NCI-H1417 treated with DMSO at 0.1 percent for 48 hours (cell line): ENCODE results near the gene LAIR1.
"Not testable (repeated sequence)": the region's sequence is repeated elsewhere in the genome, so short reads cannot be mapped to it uniquely, and the experiment has no call there.

Source experiments
- DNase-seq: peaks from one replicate; lab custom pipeline; 2025; lab: John Stamatoyannopoulos, UW

LAIR1 gene

DNA sequence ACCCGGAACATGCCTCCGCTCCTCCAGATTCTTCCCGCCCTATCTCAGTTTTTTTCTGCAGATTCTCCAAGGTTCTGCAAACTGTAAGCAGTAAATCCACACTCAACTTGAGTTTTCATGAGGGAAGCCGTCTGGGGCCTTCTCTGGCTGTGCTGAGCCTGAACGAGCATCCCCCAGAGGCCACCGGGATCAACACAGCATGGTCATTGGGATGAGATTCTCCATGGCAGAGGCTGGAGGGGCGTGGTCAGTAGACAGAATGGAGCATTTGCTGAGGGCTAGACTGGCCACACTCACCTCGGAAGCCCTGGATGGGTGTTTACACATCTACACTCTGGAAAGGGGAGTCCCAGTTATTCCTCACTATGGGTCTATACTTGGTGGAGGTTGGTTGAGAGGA lies 23.4 kb downstream of the LAIR1 start:
- no peak for DNase-seq

DNA sequence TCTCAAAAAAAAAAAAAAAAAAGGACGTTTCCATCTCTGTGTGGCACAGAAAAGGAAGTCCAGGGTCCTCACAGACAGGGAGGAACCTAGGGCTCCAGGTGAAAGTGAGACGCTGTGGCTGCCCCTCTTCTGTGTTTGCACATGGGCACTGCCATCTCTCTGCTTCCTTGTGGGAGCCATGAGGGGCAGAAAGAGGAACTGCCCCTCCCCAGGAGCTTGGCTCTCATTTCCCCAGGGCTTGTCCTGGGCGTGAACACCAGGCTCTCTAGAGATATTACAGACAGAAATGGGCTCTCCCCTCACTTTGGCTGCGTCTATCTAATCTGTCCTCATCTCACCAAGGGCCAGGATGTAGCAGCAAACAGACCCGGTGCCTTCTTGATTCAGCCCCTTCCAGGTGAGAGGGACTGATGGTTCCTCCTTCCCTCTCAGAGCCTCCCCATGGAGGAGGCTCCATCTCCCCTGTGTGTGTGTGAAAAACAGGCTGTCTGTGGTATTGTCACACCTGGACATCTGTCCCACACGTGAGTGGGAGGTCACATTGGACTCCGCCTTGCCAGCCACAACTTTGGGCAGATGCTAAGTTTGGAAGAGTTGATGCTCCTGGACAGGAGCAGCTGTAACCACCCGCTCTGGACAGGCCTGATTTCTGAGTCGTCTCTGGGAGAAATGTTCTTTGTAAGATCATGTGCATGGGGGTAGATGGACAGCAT lies 24.9 kb downstream of the LAIR1 start:
- DNase-seq = no peak

DNA sequence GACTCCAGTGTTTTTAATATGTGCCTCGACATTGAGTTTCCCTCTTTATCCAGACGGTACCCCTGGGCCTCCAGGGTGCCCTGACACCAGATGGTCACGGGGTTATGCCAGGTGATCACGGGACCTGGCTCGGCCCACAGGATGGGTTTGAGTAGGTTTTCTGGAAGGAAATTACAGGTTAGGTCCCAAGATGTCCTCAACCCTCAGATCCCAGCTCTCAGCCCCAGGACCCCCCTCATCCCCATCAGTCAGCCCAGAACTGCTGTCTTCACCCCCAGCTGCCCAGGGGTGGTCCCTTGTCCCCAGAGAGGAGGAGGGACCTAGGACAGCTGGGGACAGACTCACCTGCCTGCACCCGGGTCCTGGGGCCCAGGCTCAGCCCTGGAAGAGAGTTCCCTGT lies 26.2 kb downstream of the LAIR1 start:
- DNase-seq = no peak

DNA sequence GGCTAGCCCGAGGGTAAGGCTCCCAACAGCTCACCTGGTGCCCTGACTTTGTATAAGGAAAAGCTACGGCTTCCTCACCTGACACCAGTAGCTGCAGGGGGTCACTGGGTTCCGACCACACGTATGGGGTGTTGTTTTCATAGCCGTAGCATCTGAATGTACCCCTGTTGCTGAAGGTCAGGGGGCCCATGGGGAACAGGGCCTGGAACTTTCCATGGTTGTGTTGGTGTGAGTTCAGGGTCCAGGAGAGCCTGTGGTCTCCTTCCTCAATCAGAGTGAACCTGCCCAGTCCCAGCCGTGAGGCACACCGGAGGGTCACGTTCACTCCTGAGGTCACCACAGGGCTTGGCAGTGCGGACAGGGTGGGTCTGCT lies 26.9 kb downstream of the LAIR1 start:
- DNase-seq = no peak

DNA sequence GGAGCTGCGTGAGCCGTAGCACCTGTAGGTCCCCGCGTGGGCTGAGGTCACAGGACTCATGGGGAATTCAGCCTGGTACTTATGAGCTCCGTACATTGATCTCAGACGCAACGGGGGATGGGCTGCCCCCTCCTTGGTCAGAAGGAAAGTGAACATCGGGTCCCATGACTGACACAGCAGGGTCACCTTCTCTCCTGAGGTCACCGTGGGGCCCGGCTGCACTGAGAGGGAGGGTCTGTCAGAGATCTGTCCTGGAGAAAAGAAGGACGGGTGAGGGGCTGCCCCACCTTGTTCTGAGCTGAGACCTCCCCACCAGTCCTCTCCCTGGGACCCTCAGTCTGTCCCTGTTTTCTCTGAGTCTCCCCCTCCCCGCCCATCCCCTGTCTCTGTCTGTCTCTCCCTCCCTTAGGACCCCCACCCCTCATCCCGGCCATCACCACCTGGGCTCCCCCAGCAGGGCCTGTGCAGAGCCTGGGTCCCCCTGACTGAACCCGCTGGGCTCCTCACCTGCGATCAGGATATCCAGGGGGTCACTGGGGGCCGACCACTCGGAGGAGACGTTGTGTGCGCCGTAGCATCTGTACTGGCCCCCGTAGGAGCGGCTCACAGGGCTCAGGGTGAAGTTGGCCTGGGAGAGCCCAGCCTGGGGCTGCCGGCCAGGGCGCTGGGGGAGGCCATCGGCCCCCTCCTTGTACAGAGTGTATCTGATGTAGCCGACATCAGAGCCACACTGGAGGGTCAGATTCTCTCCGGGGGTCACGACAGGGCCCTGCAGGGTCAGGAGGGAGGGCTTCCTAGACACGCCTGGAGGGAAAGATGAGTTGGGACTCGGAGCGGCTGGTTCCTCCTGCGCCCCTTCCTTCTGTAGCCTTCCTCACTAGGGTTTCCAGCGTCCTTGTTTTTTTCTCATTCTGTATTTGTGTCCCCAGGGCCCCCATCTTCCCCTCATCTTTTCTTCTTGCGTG lies 27.6 kb downstream of the LAIR1 start:
- DNase-seq = no peak

DNA sequence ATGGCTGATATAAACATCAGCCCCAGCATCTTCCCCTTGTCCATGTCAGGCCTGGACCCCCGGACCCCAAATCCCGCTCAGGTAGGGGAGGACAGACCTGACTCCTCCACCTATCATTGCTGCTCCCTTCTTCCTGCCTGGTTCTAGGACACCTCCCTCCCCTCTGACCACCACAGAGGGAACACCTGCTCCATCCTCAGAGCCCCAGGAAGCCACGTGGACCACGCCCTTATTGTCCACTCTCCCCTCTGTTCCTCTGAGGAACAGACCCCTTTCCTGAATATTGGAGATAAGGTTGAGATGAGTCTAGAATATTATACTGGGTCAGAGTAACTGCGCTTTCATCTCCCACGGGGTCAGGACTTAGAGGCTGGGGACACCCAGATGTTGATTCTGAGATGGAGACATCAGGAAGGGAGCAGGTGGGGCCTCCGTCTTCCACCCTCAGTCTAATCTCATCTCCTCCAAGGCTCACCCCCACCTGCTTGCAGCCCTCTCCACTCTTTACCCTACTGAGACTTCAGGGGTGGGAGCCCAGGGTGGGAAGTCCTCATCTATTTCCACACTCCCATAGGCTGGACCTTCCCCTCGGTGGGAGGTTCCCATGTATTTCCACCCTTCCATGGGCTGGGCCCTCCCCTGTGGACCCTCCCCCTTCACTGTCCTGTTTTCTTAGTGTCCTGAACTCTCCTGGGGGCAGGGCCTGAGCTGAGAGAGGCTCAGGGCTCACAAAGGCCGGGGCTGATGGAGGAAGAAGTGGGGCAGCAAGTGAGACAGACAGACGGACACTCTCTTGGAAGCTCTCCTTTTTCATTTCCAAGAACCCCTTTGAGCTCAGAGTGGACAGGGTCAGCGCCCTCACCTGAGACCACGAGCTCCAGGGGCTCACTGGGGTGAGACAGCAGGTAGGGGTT lies 28.5 kb downstream of the LAIR1 start:
- no peak for DNase-seq

DNA sequence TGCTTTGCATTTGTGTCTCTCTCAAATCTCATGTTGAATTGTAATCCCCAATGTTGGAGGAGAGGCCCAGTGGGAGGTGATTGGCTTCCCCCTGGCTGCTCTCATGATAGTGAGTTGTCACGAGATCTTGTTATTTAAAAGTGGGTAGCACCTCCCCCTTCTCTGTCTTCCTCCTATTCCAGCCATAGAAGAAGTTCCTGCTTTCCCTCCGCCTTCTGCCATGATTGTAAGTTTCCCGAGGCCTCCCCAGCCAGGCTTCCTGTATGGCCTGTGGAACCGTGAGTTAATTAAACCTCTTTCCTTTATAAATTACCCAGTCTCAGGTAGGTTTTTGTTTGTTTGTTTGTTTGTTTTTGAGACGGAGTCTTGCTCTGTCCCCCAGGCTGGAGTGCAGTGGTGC lies 29.6 kb downstream of the LAIR1 start:
- no peak for DNase-seq

DNA sequence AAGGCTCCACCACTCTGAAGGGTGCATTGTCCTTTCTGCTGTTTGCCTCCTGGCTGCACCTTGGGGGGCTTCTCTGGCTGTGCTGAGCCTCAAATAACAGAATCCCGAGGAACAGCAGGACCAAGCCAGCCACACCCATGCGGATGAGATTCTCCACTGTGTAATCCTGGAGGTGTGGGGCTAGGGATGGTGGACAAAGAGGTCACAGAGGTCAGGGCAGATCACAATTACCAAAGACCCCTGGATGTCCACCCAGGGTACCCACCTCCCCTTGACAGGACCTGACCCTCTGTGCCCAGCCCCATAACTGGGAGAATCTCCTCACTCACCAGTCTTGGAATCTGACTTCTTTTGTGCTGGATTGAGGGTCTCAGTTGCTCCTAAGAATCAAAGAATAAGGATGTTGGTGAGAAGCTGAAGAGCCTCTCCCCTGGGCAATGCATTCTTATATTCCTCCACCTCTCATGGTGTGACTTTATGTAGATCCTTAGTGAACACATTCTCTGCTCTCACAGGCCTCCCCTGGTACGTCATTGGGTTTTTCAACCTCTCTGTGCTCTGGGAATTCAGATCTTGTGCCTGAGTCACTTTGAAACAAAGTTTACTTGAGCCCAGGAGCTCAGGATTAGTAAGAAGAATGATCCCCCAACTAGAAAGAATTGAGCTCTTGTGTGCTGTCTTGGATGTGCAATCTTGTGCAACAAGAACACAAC lies 31.0 kb downstream of the LAIR1 start:
- no peak for DNase-seq

DNA sequence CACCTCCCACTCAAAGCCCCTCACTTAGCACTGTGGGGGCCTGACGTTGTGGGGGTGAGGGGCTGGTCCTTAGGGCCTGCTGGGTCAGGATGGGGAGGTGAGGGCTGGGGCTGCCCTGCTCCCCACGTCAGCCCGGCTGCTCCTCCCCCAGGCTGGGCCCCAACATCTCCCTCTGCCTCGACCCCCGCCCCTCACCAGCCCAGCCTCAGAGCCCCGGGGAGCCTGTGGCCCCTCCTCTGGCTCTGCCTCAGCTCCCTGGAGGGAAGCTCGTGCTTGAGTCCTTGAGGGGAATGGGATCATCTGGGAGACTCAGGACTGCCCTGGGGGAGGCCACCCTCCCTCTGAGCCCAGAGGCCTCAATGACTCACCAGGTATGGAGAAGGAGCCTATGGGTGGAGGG lies 32.6 kb downstream of the LAIR1 start:
- DNase-seq = no peak

DNA sequence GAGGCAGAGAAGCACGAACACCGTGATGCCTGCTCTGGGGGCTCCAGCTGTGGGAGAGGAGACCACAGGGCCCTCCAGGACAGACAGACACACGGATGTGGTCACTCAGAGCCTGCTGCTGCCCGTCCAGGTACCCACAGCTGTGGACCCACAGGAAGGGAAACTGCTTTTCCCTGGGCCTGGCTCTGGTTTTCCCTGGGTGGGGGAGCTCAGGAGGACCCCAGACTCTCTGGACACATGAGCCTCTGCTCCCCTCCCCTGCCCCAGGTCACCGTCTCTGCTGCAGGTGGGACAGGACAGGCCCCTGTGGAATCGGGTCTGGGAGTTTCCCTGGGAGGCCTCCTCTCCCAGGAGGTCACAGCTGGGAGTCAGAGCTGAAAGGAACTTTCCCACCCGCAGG lies 33.1 kb downstream of the LAIR1 start:
- DNase-seq = no peak

DNA sequence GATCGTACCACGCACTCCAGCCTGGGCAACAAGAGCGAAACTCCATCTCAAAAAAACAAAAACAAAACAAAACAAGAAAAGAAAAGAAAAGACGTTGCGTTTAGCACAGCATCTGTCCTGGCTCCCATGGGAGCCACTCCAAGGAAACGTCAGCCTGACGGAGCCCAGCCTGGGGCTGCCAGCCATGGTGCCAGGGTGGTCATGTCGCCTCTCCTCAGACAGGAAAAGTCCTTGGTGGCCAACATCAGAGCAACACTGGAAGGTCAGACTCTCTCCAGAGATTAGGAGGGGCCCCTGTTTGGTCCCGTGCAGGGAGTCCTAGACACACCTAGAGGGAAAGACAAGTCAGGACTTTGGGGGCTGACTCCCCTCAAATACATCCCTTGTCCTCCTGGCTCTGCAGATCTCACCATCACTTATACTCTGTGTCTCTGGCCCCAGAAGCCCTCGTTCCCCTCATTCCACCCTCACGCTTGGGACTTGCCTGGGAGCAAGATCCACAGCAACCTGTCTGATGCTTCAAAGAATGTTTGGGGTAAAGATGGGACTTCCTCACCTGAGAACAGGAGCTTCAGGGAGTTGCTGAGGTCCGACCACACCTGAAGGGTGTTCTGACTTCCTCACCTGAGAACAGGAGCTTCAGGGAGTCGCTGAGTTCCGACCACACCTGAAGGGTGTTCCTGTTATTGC lies 35.1 kb downstream of the LAIR1 start:
- DNase-seq = no peak

DNA sequence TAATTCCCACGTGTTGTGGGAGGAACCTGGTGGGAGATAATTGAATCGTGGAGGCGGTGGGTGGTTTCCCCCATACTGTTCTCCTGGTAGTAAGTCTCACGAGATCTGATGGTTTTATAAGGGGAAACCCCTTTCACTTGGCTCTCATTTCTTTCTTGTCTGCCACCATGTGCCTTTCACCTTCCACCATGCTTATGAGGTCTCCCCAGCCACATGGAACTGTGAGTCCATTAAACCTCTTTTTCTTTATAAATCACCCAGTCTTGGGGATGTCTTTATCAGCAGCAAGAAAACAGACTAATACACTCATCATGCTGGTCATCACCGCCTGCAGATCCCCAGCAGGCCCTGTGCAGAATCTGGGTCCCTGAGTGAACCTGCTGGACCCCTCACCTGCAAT lies 36.0 kb downstream of the LAIR1 start:
- DNase-seq = not testable (repeated sequence)

DNA sequence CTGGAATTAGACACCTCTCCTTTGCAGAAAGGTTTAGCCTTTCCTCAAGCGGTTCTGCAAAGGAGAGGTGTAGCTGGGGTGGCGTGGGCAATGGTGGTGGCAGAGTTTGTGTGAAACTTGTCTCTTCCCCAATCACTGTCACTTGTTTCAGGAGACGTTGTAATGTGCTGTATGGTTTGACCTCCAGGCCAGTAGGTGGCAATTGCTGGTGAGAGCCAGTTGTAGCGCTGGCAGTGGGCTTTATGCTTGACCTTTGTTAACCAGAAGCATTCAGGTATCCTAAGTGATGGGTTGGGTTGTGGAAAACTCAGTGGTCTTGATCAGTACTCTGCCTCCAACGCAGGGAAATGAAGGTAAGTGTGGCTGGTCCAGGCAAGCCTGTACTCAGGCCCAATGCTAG lies 39.1 kb downstream of the LAIR1 start:
- no peak for DNase-seq

DNA sequence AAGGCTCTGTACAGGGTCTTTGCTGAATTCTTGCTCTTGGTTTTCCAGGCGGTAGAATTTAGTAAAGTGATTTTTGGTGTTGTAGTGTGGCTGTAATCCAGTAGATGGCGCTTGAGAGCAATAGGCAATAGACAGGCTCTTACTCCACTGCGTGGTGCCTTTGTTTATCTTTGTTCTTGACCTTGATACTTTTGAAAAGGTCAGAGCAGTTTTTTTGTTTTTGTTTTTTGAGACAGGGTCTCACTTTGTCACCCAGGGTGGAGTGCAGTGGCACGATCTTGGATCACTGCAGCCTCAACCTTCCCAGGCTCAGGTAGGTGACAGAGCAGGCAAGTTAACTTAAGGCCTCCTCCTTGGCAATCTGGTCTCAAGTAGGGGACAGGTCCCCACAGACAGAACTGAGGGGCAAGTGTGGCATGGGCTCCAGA lies 39.5 kb downstream of the LAIR1 start:
- DNase-seq = no peak

DNA sequence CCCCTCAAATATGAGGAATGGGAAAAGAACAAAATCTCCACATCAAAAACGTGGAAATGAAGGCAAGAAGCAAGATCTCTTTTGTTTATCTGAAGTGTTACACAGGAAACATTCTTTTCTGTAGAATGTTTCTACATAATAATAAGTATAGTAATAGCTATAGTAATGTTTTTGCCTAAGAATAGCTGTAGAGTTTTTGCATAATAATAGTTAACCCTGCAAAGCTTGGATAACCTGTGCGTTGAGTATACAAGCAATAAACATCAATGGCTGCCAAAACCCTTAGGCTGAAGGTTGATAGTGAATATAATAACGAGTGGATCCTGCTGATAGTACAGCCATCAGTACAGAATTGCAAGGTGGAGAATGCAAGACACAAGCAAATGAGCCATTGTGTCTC lies 40.7 kb downstream of the LAIR1 start:
- DNase-seq = no peak

DNA sequence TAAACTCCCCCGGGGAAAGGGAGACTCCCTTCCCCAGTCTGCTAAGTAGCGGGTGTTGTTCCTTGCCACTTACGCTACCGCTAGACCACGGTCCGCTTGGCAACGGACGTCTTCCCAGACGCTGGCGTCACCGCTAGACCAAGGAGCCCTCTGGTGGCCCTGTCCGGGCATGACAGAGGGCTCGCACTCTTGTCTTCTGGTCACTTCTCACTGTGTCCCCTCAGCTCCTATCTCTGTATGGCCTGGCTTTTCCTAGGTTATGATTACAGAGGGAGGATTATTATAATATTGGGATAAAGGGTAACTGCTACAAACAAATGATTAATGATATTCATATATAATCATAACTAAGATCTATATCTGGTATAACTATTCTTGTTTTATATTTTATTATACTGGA lies 41.8 kb downstream of the LAIR1 start:
- not testable (repeated sequence) for DNase-seq

DNA sequence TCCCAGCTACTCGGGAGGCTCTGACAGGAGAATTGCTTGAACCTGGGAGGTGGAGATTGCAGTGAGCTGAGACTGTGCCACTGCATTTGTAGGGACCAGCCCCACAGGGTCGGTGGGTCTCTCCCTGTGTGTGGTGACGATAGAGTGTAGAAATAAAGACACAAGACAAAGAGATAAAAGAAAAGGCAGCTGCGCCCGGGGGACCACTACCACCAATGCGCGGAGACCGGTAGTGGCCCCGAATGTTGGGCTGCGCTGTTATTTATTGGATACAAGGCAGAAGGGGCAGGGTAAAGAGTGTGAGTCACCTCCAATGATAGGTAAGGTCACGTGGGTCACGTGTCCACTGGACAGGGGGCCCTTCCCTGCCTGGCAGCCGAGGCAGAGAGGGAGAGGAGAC lies 42.4 kb downstream of the LAIR1 start:
- not testable (repeated sequence) for DNase-seq

DNA sequence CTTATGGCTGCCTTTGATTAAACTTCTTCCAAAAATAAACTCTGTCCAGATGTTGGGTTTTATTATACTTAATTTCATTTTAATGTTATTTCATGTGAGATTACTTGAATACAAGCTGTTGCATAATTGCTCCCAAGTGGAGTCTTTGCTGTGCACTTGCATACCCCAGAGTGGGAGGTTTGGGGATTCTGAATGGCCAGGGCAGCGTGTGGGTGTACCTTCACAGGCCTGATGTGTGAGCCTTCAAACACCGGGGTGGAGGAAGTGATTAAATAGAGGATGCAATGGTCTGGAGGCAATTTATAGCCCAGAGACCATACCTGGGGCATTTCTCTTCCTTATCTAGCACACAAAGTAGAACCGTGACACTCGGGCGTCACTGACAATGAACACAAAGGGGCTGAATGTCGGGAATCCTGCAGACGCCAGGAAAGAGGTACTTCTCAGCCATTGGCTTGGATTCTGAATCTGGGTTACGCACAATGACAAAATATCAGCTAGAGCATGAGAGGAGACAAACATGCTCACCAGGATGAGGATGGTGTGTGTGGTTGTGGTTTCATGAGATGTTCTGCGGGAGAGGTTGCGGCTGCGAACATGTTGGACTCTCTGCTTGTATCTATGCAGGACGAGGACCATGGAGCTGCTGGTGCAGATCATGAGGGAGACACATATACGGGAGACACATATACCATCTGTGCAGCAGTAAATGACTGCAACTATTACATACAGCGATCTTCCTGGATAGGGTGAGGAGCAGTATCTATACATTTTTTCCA lies 44.6 kb downstream of the LAIR1 start:
- DNase-seq = no peak

DNA sequence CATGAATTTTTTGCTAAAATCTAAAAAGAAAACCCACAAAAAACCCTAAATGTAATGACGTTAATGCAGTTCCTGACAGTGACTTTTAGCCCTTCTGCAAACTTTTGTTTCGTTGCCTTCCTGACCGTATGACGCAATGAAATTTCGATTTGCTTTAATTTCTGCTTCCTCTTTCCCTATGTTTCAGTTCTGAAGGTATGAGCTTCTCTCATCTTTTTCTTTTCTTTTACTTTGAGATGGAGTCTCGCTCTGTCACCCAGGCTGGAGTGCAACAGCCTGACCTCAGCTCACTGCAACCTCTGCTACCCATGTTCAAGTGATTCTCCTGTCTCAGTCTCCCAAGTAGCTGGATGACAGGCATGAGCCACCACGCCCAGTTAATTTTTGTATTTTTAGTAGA lies 45.7 kb downstream of the LAIR1 start:
- DNase-seq = no peak

DNA sequence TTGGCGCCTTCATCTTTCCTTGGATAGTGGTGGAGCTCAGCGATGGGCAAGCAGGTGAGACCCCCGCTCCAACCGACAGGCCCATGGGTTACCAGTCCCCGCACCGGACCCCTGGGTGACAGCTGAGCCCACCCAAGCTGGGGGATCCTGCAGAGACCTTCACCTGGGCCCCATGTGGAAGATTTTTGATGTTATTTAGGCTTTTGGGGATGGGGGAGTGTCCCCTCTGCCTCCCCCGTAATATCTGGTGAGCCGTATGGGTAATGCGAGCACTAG lies 46.8 kb downstream of the LAIR1 start:
- DNase-seq = no peak
